Transverse colon (tissue), 3 donors: ENCODE data around the gene PLAC1.

Source experiments
- CTCF ChIP-seq, 5 experiments: fragments of 200-600 bp in 3 of 5; fragments of 450-650 bp in 2 of 5; sonication (generic) in 3 of 5; IDR thresholded peaks; 1 replicate in 2 of 5; 2 replicates in 3 of 5; pipeline ENCODE4 v1.5.1; 2016 to 2017; ENCODE audit warnings: antibody characterized with exemption in 5 of 5, inconsistent platforms in 3 of 5, mild to moderate bottlenecking in 2 of 5, moderate library complexity in 1 of 5
- EP300 ChIP-seq: sonication (generic); formaldehyde crosslinking; IDR thresholded peaks from one replicate; pipeline ENCODE4 v1.6.1; 2017; ENCODE audit warnings: antibody characterized with exemption, low read depth

DNA sequence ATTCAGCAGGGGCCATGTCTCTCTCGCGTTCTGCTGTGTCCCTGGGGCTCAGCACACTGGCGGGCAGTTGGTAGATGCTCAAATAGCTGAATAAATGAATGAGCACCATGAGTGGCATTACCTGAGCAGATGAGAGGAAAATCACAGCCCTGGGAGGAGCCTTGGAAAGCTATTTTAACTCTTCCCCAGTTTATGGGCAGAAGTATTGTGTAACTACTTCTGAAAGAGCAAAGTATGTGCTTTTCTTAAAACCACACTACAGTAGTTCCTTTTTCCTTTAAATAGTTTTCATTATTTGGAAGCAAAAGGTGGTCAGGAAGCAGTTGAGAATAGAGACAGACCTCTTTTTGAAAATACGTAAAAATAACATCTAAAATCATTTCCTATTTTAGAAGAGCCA, 3.0 kb upstream of the PLAC1 start:
- no peak for TF ChIP-seq CTCF (IDR thresholded peaks at IDR 0.05)
- no peak for TF ChIP-seq EP300
